Mucosa of rectum (tissue), 2 donors: Measurements from ENCODE around the gene FCHO2.

Experiments used
- H3K27ac ChIP-seq, 2 donors: one replicate each; pipeline ENCODE4 v1.7.0; 2013; ENCODE audit warnings: inconsistent platforms in 2 of 2, low read depth in 2 of 2, low read length in 2 of 2
- H3K27me3 ChIP-seq, 2 donors: one replicate each; pipeline ENCODE4 v1.7.0; 2013; ENCODE audit warnings: low read length in 2 of 2; ENCODE audit not compliant: control insufficient read depth in 2 of 2, insufficient read depth in 2 of 2
- H3K36me3 ChIP-seq, 2 donors: one replicate each; pipeline ENCODE4 v1.7.0; 2013; ENCODE audit warnings: low read length in 2 of 2; ENCODE audit not compliant: control insufficient read depth in 2 of 2, insufficient read depth in 2 of 2
- H3K4me1 ChIP-seq, 2 donors: one replicate each; pipeline ENCODE4 v1.7.0; 2013; ENCODE audit warnings: low read length in 2 of 2, mild to moderate bottlenecking in 1 of 2; ENCODE audit not compliant: control insufficient read depth in 2 of 2, insufficient read depth in 2 of 2
- H3K4me3 ChIP-seq, 2 donors: one replicate each; pipeline ENCODE4 v1.7.0; 2013; ENCODE audit warnings: low read length in 2 of 2
- H3K9ac ChIP-seq, 2 donors: one replicate each; pipeline ENCODE4 v1.7.0; 2013; ENCODE audit warnings: low read length in 2 of 2, low read depth in 1 of 2, mild to moderate bottlenecking in 1 of 2
- H3K9me3 ChIP-seq, 2 donors: one replicate each; pipeline ENCODE4 v1.7.0; 2013; ENCODE audit warnings: low read length in 2 of 2; ENCODE audit not compliant: control insufficient read depth in 2 of 2
- donor health status: healthy.
- donor health status: Normal muscosa, but diverticular disease.

FCHO2 gene

DNA sequence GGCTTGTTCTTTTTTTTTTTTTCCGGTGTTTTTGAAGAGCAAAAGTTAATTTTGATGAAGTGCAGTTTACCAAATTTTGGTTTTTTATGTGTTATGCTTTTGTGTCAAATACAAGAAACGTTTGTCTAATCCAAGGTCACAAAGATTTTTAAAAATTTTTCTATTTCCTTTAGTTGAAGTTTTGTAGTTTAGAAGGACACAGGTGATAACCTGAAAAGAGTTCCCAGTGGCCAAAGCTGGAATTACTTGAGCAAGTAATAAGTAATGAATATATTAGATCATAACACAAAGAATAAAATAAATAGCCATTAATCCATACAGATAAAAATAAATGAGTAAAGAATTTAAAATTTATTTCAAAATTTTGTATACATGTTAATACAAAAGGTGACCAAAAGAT, 71.5 kb downstream of the FCHO2 start:
- Histone ChIP-seq H3K4me3 (no peak overlapping the region), H3K27me3 (no peaks in the 10 kb centered on the region), H3K27ac (no peak overlapping the region), H3K9me3 (no peaks in the 10 kb centered on the region), H3K9ac (no peak overlapping the region), H3K4me1 (no peaks in the 10 kb centered on the region), H3K36me3 (peaks cover 2 to 5% of the 10 kb centered on the region in 2 donors)

DNA sequence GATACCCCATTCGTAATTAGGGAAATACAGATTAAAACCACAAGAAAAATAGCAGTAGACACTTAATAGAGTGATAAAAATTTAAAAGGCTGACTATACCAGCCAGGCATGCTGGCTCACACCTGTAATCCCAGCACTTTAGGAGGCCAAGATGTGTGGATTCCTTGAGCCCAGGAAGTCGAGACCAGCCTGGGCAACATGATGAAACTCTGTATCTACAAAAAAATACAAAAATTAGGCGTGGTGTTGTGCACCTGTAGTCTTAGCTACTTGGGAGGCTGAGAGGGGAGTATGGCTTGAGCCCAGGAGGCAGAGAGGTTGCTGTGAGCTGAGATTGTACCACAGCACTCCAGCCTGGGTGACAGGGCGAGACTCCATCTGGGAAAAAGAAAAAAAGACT, 72.0 kb downstream of the FCHO2 start:
- no peak overlapping the region for H3K4me3 ChIP-seq
- peaks cover 2 to 5% of the 10 kb centered on the region in 2 donors for H3K36me3 ChIP-seq
- H3K27me3 ChIP-seq, result no peaks in the 10 kb centered on the region
- H3K9me3 ChIP-seq, result no peaks in the 10 kb centered on the region
- H3K4me1 ChIP-seq, result no peaks in the 10 kb centered on the region
- no peak overlapping the region for H3K9ac ChIP-seq
- no peak overlapping the region for H3K27ac ChIP-seq

DNA sequence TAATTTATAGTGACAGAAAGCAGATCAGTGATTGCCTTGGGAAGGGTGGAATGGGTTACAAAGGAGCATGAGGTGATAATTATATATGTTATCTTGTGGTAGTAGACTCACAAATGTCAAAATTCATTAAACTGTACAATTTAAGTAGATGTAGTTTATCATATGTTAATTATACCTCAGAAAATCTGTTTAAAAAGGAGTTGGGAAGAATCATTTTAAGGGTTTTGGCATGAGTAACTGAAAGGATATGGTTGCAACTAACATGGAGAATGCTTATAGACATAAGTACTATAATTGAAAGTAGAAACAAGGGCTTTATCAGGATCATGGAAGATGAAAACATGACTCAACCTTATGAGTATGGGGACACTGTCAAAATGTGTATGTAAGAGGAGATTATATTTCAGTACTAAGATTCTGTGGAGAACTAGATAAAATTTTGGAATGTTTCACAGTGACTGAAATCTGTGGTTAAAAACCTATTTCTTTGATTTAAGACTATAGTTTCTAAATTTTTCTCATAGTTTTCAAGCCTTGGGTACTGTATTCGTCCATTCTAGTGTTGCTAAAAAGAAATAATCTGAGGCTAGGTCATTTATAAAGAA, 73.3 kb downstream of the FCHO2 start:
- Histone ChIP-seq H3K4me1 (no peaks in the 10 kb centered on the region), H3K9ac (no peak overlapping the region), H3K4me3 (no peak overlapping the region), H3K27me3 (no peaks in the 10 kb centered on the region), H3K9me3 (no peaks in the 10 kb centered on the region), H3K36me3 (peaks cover 2 to 5% of the 10 kb centered on the region in 2 donors), H3K27ac (no peak overlapping the region)

DNA sequence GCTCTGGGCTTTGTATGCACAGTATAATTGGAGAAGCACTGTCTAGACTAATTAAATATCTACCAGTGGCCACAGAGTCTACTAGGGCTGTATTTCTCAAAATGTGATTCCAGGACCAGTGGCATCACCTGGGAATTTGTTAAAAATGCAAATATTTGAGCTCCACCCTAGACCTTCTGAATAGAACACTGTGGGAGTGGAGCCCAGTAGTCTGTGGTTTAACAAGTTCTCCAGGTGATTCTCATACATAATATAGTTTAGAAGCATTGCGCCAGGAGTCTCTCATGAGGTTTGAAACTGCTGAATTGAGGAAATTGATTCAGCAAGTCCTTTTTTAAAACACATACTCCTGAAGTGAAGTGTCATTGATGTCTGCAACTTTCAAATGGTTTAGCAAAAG, 74.7 kb downstream of the FCHO2 start:
- Histone ChIP-seq H3K9me3 (no peaks in the 10 kb centered on the region), H3K27me3 (no peaks in the 10 kb centered on the region), H3K36me3 (peaks cover 2 to 5% of the 10 kb centered on the region in 2 donors), H3K9ac (no peak overlapping the region), H3K4me3 (no peak overlapping the region), H3K27ac (no peak overlapping the region), H3K4me1 (no peaks in the 10 kb centered on the region)

DNA sequence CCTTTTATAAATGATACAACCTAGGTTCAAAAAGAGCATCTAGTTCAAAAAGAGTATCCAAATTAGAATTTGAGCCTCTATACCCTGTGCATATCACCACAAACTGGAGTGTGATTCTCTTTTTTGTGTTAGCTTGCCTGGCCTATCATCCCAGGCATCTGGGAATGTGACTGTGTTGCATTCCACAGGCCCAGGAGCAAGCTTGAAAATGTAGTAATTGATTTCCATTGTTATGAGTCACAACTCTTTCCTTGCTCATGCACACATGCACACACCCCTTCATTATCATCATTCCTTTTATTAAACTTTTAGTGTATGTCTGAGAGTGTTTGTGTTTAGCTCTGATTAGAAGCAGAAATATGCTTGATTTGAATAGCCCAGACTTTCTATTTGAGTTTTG, 75.2 kb downstream of the FCHO2 start:
- H3K27ac ChIP-seq, result no peak overlapping the region
- H3K36me3 ChIP-seq, result peaks cover 2 to 6% of the 10 kb centered on the region in 2 donors
- no peaks in the 10 kb centered on the region for H3K4me1 ChIP-seq
- no peaks in the 10 kb centered on the region for H3K27me3 ChIP-seq
- no peak overlapping the region for H3K9ac ChIP-seq
- H3K4me3 ChIP-seq, result no peak overlapping the region
- no peaks in the 10 kb centered on the region for H3K9me3 ChIP-seq

DNA sequence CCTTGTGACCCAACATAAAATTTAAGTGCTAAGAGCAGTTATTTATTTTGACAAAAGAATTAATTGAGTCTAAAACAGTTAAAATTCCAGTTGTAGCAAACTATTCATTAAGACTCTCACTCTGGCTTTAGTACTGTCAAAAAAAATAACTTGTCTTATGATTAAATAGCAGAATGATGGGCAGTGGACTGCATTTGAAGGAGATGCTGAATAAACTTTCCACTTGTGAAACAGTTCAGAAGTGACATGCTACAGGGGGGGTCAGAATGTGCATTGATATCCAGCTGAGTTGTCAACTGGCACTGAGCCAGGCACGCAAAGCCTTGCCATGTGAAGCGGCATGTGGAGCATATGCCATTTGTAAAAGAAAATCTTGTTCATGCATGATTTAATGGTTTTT, 76.0 kb downstream of the FCHO2 start:
- no peaks in the 10 kb centered on the region for H3K27me3 ChIP-seq
- no peak overlapping the region for H3K9ac ChIP-seq
- H3K36me3 ChIP-seq, result peaks cover 2 to 5% of the 10 kb centered on the region in 2 donors
- no peaks in the 10 kb centered on the region for H3K9me3 ChIP-seq
- no peaks in the 10 kb centered on the region for H3K4me1 ChIP-seq
- no peak overlapping the region for H3K4me3 ChIP-seq
- H3K27ac ChIP-seq, result no peak overlapping the region

DNA sequence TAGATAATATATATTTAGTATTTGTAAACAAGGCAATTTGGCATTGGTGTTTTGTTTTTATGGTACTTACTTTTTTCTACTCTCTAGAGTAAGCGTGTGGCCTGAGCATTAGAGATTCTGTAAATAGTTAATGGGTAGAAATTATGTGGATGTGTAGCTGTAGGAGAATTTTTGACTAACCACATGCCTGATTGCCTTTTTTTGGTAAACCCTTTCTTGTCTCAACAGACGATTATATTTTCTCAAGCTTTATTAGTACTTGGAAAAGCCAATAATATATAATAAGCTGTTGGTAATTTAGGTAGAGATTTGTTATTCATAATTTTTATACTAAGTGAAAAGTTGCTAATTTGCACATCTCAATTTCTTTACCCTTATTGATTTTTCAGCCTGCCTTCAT, 76.8 kb downstream of the FCHO2 start:
- Histone ChIP-seq H3K4me1 (no peaks in the 10 kb centered on the region), H3K27ac (no peak overlapping the region), H3K9ac (no peak overlapping the region), H3K27me3 (no peaks in the 10 kb centered on the region), H3K36me3 (peaks cover 2 to 6% of the 10 kb centered on the region in 2 donors), H3K9me3 (no peaks in the 10 kb centered on the region), H3K4me3 (no peak overlapping the region)

DNA sequence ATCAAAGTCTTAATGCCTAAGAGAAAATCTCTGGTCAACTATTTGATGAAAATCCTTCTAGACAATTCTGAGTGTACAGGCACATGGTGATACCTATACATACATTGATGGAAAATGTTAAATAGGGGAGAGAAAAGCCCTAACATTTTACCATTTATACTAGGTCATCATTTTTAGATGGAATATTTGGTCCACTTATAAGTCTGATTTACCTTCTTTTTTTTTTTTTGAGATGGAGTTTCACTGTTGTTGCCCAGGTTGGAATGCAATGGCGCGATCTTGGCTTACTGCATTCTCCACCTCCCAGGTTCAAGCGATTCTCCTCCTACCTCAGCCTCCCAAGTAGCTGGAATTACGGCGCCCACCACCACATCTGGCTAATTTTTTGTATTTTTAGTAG, 81.7 kb downstream of the FCHO2 start:
- no peaks in the 10 kb centered on the region for H3K9me3 ChIP-seq
- H3K4me1 ChIP-seq, result no peaks in the 10 kb centered on the region
- no peak overlapping the region for H3K27ac ChIP-seq
- no peak overlapping the region for H3K4me3 ChIP-seq
- no peak overlapping the region for H3K9ac ChIP-seq
- no peaks in the 10 kb centered on the region for H3K27me3 ChIP-seq
- H3K36me3 ChIP-seq, result peaks cover 0 to 7% of the 10 kb centered on the region in 2 donors

DNA sequence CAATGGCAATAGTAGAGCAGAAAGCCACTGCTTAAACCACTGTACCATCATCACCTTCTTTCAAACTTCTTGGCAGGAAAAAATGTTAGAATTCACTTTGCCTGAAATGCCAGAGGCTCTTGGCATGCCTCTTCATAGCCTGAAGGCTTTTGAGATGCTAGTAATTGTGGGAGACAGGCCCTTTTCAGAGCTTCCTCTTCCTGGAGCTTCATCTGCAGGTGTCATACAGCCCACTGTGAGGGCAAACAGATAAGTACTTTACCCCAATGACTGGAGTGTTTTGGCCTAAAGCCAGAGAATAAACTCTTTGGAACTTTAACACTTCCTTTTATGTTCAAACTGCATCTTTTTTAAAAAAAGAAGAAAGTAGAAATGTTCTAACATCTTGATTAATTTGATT, 83.2 kb downstream of the FCHO2 start:
- H3K27me3 ChIP-seq, result no peaks in the 10 kb centered on the region
- H3K27ac ChIP-seq, result no peak overlapping the region
- no peak overlapping the region for H3K9ac ChIP-seq
- H3K4me3 ChIP-seq, result no peak overlapping the region
- peaks cover 0 to 11% of the 10 kb centered on the region in 2 donors for H3K36me3 ChIP-seq
- no peaks in the 10 kb centered on the region for H3K4me1 ChIP-seq
- H3K9me3 ChIP-seq, result no peaks in the 10 kb centered on the region

DNA sequence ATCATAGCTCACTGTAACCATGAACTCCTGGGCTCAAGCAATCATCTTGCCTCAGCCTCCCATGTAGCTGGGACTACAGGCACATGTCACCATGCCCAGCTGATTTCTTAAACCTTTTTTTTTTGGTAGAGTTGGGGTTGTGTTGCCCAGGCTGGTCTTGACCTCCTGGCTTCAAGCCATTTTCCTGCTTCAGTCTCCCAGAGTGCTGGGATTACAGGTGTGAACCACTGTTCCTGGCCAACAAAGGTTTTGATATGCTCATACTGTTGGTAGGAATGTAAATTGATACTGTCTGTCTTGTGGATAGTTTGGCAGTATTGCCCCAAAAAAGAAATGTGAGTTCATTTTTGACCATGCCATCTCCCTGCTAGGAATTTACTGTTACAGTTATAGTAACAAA, 87.2 kb downstream of the FCHO2 start:
- Histone ChIP-seq H3K9me3 (no peaks in the 10 kb centered on the region), H3K9ac (no peak overlapping the region), H3K4me3 (no peak overlapping the region), H3K36me3 (peaks cover 0 to 4% of the 10 kb centered on the region in 2 donors), H3K27me3 (no peaks in the 10 kb centered on the region), H3K4me1 (no peaks in the 10 kb centered on the region), H3K27ac (no peak overlapping the region)

DNA sequence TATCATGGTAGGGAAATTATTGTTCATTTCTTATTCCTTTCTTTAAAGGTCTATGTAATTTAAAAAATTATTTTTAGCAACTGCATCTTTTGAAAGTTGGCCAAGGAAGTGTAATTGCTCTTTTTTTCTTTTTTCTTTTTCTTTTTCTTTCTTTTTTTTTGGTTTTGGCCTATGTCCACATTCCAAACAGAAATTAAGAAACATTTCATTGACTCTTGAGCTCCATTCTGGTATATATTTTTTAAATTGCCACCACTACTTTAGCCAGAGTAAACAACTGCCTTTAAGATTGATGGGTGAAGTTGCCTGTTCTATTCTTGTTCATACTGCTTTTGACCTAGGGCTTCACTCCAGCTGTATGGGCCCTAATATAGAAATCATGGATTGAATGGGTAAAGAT, 88.7 kb downstream of the FCHO2 start:
- peaks cover 0 to 4% of the 10 kb centered on the region in 2 donors for H3K36me3 ChIP-seq
- no peaks in the 10 kb centered on the region for H3K4me1 ChIP-seq
- no peaks in the 10 kb centered on the region for H3K9me3 ChIP-seq
- H3K9ac ChIP-seq, result no peak overlapping the region
- H3K27me3 ChIP-seq, result no peaks in the 10 kb centered on the region
- no peak overlapping the region for H3K27ac ChIP-seq
- H3K4me3 ChIP-seq, result no peak overlapping the region
